Lower leg skin (tissue), 4 donors: ENCODE results near the gene MEX3C. TPM values are rescaled to one million over a fixed set of nuclear protein-coding genes. Genes with fewer than 3 reads are reported as not detected.

ENCODE experiments used
- DNase-seq, 2 donors: peaks; one replicate each; pipeline ENCODE4 v3.0.0-alpha.2; 2019; ENCODE audit warnings: low spot score in 2 of 2
- H3K4me3 ChIP-seq: fragments of 200-600 bp; sonication (generic); 2 replicates; pipeline ENCODE4 v1.5.1; 2017; ENCODE audit warnings: mild to moderate bottlenecking, low read depth; ENCODE audit not compliant: poor library complexity, severe bottlenecking
- POLR2A ChIP-seq, 2 donors: fragments of 450-650 bp; IDR thresholded peaks; one replicate each; pipeline ENCODE4 v1.6.1; 2016 to 2017; ENCODE audit warnings: antibody characterized with exemption in 2 of 2, mild to moderate bottlenecking in 1 of 2, moderate library complexity in 1 of 2
- WGBS, 2 donors: methylation state at CpG; one replicate each; pipeline ENCODE4 v1.1.5; 2018; 5-methylcytosine and 5-hydroxymethylcytosine counted together
- intact Hi-C: fragments of 100-400 bp; cut with DNase I; formaldehyde crosslinking; loops from one replicate; pipeline ENCODE4 v1.15.0; 2023; ENCODE audit warnings: low total_unique reads
- total RNA-seq, 4 donors: library from RNA; depleted of rRNA; stranded (reverse); fragments of >200 nt; gene quantifications; one replicate each; pipeline ENCODE4 v1.1.0, GENCODE V29; 2016
- TF ChIP-seq, protein P1 (sequence below), 3 donors: fragments of 450-650 bp; IDR thresholded peaks; one replicate each; pipeline ENCODE4 v1.5.1; 2016; ENCODE audit warnings: antibody characterized with exemption in 3 of 3, mild to moderate bottlenecking in 3 of 3, moderate library complexity in 2 of 3

MEX3C gene
- total RNA-seq, 4 donors from 2014 or later: 28.0 to 34.2 (median 30.6) TPM

DNA sequence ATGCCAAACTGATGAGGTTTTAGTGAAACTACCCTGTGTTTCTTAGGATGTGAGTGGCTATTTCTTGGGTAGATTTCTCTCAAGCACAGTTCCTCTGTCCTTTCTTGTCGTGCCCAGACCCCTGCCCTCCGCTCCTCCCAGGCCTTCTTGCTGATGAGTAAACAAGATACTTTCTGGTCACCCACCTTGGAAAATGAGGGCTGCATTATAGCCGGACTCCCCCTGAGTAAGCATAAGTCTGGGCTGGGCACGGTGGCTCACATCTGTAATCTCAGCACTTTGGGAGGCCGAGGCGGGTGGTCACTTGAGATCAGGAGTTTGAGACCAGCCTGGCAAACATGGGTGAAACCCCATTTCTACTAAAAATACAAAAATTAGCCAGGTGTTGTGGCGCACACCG is 58.5 kb downstream of the MEX3C start:
- intact Hi-C loops: no loop called here
- TF ChIP-seq, protein P1, sequence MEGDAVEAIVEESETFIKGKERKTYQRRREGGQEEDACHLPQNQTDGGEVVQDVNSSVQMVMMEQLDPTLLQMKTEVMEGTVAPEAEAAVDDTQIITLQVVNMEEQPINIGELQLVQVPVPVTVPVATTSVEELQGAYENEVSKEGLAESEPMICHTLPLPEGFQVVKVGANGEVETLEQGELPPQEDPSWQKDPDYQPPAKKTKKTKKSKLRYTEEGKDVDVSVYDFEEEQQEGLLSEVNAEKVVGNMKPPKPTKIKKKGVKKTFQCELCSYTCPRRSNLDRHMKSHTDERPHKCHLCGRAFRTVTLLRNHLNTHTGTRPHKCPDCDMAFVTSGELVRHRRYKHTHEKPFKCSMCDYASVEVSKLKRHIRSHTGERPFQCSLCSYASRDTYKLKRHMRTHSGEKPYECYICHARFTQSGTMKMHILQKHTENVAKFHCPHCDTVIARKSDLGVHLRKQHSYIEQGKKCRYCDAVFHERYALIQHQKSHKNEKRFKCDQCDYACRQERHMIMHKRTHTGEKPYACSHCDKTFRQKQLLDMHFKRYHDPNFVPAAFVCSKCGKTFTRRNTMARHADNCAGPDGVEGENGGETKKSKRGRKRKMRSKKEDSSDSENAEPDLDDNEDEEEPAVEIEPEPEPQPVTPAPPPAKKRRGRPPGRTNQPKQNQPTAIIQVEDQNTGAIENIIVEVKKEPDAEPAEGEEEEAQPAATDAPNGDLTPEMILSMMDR (IDR thresholded peaks at IDR 0.05): no peak
- no peak for TF ChIP-seq POLR2A (IDR thresholded peaks at IDR 0.05)
- whole genome bisulfite sequencing, 2 donors: 92 to 95% methylated on average over 8 of the region's 8 CpGs
- DNase-seq: no peak
- no peak overlapping the region for H3K4me3 ChIP-seq

DNA sequence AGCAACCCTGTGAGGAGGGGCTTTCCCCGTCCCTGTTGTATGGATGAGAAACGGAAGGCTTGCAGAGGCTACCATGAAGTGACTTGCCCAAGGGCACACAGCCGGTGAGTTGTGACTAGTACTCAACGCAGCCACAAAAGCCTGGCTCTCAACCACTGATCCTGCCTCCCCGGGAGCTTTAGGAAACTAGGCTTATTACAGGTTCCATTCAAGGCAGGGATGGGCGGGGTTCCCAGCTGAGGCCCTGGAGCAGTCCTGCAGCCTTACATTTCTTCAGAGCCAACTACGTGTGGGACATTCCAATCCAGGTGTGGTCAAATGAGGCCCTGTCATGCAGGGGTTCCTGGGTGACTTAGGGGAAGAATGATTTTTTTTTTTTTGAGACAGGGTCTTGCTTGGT is 59.6 kb downstream of the MEX3C start:
- no peak for DNase-seq

GRCh38 chr18:51137026-51137729 is 60.3 kb downstream of the MEX3C start:
- no peak for TF ChIP-seq POLR2A (IDR thresholded peaks at IDR 0.05)
- H3K4me3 ChIP-seq: no peak overlapping the region
- intact Hi-C loops: no loop called here
- WGBS, 2 donors: 83 to 93% methylated on average over 20 to 21 of the region's 21 CpGs
- no peak for DNase-seq

More for the DNA sequence above, 59.6 kb downstream of the MEX3C start:
- WGBS, 2 donors: 47 to 67% methylated on average over 7 of the region's 7 CpGs
- no peak overlapping the region for H3K4me3 ChIP-seq
- TF ChIP-seq, protein P1 (IDR thresholded peaks at IDR 0.05): no peak
- no peak for TF ChIP-seq POLR2A (IDR thresholded peaks at IDR 0.05)
- intact Hi-C loops: no loop called here

DNA sequence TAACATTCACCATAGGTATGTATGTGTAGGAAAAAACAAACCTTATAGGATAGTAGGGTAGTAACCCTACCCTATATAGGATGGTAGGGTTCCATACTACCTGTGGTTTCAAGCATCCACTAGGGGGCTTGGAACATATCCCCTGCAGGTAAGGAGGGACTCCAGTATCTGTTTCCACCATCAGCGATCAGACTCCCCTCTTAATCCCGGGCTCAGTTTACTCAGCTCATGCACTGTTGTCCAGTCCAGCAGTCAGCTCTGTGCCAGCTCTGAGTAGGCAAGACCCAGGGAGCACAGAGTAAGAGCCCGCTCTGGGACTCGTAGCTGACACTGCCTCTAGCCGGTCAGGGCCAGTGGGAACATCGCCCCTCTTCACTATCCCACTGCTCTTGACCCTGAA is 61.7 kb downstream of the MEX3C start:
- DNase-seq: no peak
- no peak for TF ChIP-seq POLR2A (IDR thresholded peaks at IDR 0.05)
- TF ChIP-seq, protein P1 (IDR thresholded peaks at IDR 0.05): no peak
- no peak overlapping the region for H3K4me3 ChIP-seq
- 62 to 73% methylated on average over 5 to 6 of the region's 6 CpGs for WGBS, 2 donors
- intact Hi-C loops: no loop called here

DNA sequence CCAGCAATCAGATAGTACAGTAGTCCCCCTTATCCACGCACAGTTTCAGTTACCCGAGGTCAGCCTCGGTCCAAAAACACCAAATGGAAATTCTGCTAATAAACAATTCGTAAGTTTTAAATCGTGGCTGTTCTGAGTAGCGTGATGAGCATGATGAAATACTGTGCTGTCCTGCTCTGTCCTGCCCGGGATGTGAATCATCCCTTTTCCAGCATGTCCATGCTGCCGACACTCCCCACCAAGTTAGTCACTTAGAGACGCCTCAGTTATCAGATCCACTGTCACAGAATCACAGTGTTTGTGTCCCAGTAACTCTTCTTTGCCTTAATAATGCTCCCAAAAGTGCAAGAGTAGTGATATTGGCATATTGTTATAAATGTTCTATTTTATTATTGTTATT is 62.1 kb downstream of the MEX3C start:
- intact Hi-C loops: no loop called here
- no peak overlapping the region for H3K4me3 ChIP-seq
- 56 to 68% methylated on average over 9 of the region's 9 CpGs for WGBS, 2 donors
- TF ChIP-seq POLR2A (IDR thresholded peaks at IDR 0.05): no peak
- TF ChIP-seq, protein P1 (IDR thresholded peaks at IDR 0.05): no peak
- DNase-seq: no peak

GRCh38 chr18:51134721-51135120 is 62.8 kb downstream of the MEX3C start:
- H3K4me3 ChIP-seq: no peak overlapping the region
- intact Hi-C loops: no loop called here
- 95 to 96% methylated on average over 4 of the region's 4 CpGs for WGBS, 2 donors
- no peak for DNase-seq
- TF ChIP-seq, protein P1 (IDR thresholded peaks at IDR 0.05): no peak
- no peak for TF ChIP-seq POLR2A (IDR thresholded peaks at IDR 0.05)
